GM18505 (cell line): ENCODE measurements around the gene BTRC.

Experiments used
- ATAC-seq: cut with Tn5 transposase; IDR thresholded peaks from one replicate; pipeline ENCODE4 v1.9.1; 2021; ENCODE audit not compliant: unreplicated experiment
- POLR2A ChIP-seq: IDR thresholded peaks from 4 replicates; pipeline ENCODE4 v1.6.1; 2011; ENCODE audit warnings: borderline replicate concordance; ENCODE audit not compliant: insufficient read depth, insufficient read length; ENCODE audit errors: extremely low read depth

The BTRC gene

DNA sequence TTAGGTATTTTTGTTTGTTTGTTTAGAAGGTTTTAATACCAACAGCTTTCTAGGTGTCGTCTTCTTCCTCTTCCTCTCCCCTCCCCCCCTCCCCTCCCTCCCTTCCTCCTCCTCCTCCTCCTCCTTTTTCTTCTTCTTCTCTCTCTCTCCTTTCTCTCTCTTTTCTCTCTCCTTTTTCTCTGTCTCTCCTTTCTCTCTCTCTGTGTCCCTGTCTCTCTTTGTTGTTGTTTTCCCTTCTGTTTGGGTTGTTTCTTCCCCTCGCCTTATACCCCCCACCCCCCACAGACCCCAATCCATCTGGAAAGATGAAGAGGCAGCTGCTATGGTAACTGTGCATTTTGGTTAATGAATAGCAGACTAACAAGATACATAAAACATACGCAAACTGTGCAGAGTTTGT is 75.5 kb downstream of the BTRC start:
- TF ChIP-seq POLR2A, result no peak
- no peak for ATAC-seq

DNA sequence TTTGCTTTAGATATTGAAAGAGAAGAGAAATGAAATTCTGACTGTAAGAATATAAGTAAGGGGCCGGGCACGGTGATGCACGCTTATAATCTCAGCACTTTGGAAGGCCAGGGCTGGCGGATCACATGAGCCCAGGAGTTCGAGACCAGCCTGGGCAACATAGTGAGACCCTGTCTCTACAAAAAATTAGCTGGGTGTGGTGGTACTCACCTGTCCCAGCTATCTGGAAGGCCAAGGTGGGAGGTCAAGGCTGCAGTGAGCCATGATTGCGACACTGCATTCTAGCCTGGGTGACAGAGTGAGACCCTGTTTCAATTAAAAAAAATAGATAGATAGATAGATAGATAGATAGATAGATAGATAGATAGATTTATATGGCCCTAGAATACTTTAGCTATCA is 82.3 kb downstream of the BTRC start:
- TF ChIP-seq POLR2A, result no peak
- ATAC-seq, result no peak

DNA sequence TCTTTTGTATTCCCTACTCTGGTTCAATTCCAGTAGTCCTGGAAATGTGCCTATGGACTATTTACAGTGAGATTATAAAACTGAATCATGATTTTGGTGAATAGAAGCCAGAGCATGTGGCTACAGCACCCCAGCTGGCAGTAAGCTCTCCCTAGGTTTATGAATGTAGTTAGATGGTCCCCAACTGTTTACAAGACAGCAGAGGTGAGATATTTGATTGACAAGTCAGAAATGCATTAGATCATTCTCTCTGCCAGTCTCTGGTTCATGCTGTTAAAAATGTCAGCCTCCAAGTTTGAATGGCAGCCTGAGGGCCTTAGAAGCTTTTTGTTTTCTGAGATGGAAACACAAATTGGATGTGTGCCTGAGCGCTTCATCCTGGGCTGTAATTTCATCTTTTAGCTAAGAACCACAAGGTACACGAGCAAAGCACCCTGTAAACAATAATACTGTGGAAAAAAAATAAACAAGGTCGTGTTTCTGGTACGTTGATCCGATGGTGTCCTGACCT is 85.0 kb downstream of the BTRC start:
- ATAC-seq, result no peak
- TF ChIP-seq POLR2A, result no peak

DNA sequence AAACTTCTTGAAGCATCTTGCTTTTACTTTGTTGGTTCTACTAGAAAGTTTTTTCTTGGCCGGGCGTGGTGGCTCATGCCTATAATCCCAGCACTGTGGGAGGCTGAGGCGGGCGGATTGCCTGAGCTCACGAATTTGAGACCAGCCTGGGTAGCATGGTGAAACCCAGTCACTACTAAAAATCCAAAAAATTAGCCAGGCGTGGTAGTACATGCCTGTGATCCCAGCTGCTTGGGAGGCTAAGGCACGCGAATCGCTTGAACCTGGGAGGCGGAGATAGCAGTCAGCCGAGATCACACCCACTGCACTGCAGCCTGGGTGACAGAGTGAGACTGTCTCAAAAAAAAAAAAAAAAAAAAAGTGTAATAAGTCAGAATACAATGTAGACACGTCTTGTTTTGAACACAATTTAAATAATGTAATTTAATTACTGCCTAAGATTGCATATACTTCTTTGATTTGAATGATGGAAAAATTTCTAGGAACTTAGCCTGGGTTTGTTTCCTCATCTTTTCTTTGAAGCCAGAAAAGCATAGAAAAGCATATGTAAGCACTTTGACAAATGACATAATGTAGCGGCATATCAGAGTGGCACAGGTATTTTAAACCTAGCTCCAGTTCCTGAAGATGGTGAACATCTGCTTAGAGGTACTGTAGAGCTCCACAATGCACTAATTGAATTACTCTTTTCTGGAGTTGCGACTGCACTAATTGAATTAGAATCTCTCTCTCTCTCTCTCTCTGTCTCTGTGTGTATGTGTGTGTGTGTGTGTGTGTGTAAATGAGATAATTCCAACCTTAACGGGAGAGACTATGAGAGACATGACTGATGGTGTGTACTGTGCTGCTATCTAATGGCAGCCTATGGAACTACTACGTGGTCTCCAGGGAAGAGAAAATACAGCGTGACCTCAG is 87.8 kb downstream of the BTRC start:
- no peak for ATAC-seq
- no peak for TF ChIP-seq POLR2A

DNA sequence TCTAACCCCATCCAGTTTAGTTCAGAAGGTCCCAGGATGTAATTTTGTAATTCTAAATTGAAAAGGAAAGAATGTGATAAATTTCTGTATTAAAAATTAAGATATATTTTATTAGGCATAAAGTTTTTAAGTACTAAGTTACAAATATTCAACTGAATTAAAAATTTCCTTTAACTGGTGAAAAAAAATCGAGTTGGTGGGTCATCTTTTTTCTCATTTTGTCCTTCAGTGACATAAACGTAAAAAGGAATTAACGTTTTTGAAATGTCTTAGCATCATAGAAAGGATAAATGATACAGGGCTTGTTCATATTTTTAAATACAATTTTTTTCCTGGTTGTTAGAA is 88.5 kb downstream of the BTRC start:
- no peak for TF ChIP-seq POLR2A
- ATAC-seq, result no peak

DNA sequence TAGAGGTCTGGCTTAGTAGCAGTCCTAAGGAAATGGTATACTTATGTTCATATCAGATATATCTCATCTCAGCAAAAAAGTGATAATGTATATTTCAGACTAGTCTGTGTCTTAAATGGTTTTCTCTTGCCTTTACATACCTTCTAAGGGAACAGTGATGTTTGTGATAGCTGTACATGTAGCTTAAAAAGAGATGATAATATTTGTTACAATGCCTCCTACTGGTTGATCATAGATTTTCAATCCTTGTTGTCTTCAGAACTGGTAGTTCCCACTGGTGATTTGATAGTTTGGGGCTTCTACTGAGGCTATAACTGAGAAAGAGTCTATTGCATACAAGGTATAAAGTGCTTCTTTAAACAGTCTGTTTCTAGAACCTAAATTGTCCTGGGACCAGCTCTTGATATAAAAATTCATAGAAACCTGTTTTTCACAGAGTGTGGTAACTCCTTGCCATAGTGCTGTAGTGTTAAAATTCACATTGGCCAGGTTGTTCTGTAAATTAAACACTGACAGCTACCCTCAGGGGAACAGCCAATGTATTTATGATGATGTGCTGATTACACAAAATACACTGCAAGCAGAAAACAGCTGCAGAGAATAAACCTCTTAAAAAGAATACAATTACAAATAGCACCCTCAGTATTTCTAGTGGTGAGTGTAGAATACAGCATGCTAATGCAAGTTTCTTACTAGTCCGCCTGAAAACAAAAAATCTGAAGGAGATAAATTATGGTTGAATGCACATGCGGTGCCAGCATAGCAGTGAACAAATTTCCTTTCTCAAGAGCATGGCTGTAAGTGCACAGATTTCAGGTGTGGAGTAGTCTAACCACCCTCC is 90.3 kb downstream of the BTRC start:
- no peak for ATAC-seq
- no peak for TF ChIP-seq POLR2A

DNA sequence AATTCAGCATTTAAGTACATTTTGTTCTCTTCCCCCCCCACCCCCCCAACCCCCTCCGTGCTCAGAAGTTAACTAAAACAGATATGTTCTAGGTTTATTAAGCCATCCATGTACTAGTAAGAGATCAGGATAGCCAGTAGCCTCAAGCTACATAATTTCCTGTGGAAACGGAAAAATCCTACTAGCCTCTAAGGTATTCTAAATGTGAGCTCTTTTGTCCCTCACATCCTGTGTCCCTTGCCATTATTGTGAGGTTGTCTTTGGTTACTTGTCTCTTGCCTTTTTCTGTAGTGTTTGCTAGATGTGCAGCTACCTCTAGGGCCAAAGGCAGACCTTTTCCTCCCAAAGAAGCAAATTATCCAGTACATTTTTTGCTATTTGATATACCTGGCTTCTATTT is 92.1 kb downstream of the BTRC start:
- ATAC-seq, result no peak
- no peak for TF ChIP-seq POLR2A

DNA sequence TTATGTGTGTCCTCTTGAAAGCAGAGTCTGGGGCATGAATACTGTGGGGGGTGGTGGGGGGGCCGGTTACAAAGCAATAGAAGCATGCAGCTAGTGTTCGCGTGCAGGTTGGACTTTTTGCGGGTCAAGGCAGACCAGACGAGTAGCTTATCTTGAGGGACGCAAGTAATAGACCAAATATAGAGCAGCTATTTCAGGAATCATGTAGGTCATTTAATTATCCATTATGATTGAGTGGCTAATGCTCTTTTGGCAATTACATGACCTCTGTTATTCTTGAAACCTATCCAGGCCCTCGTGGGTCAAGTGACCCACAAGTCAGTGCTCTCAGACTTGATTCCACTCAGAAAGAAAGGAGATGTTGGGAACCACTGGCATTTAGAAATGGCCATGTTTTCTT is 93.0 kb downstream of the BTRC start:
- no peak for ATAC-seq

DNA sequence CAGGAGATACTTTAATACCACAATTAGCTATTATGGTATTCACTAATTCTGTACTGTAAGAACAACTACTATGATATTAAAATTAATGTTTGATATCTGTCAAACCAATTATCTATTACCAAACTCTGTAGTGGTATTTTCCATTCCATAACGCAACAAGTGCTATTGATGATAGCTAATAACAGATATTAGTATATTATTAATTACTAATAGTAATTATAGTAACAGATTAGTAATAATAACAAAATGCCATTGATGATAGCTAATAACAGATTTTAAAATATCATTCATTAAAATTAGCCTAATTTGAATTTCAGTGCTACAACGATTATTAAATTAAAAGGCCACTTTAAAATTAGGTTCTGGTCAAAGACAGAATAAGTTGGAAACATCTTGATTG is 93.5 kb downstream of the BTRC start:
- no peak for ATAC-seq
- TF ChIP-seq POLR2A, result no peak

More for the DNA sequence above, 93.0 kb downstream of the BTRC start:
- no peak for TF ChIP-seq POLR2A

DNA sequence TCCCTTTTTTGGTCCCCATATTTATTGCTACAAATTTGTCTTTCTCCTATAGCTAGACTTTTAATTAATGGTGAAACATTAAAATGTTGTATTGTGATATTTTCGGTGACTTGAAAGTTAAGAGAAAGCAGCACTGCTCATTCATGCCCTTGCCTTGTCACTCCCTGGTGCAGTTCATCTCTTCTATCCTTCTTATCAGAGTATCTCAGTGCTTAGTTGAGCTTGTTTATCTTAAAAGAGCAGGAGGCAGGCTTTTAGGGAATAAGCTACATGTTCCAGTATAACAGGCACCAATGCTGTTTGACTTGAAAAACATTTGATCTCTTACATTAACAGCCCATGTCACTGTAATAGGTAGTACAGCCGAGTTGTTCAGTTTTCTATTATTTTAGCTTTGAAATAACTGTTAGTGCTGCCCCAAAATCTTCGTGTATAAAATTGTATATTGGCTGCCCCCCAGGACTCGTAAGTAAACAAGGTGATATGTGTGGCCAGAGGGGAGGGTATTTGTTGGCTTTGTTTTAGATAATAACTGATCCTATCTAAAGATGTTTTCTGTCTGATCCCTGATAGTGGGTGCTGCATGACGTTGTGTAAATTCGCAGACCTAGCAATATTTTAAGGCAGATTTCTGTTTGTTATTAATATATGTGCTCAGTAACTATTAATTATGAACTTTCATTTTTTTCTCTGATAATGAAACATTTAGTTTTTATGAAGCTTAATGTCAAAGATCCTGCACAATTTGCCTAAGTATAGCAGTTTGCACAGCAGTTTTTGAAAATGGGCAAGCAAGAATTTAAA is 96.5 kb downstream of the BTRC start:
- no peak for ATAC-seq
- no peak for TF ChIP-seq POLR2A

DNA sequence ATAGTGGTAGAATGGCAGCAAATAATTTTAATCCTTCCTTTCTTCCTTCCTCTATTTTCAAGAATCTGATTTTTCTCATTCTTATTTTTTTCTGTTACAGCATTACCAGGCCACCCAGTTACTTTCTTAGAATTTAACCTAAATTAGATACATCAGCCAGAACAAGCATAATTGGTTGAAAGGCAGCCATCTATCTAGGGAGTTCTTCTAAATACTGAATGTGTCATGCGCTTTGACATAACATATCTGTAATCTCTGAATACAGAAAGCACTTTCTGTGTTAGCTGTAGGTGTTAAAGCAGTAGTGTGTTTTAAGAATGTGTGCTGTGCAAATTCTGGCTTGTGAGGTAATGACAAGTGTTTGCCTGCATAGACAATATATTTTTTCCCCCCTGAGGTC is 97.3 kb downstream of the BTRC start:
- TF ChIP-seq POLR2A, result no peak
- ATAC-seq, result no peak

DNA sequence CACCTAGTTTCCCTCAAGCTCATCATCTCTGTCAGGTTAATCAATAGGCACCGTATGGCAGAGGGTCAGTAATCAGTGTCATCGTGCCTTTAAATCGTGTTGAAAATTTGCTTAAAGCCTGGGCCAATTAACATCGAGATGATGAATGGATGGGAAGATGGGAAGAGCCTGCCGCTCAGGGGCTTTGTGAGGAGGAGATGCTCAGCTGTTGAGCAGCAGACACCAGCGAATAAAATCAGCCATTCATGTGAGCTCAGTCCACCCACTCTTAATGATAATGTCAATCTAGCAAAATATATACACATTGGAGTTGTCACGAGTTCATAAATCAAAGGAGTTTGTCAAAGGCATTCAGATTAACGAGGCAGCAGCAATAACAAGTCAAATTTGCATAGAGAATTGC is 97.7 kb downstream of the BTRC start:
- ATAC-seq, result no peak
- no peak for TF ChIP-seq POLR2A

DNA sequence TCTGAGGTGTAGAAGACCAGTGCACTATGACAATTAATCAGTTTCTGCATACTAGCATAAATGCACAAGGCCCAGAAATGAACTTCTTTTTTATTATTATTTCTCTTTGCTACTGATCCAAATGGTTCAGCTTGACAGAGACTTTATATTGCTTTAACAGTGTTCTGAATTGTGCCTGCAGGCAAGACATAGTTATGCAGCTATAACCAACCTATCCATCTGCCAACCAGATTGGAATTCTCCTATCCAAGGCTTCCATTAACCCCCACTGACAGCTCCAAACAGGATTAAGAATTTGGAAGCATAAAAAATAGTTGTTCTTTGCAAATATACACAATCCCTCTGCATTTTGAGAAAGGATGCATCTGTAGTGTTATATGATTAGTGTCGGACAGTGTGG is 98.2 kb downstream of the BTRC start:
- ATAC-seq, result no peak
- TF ChIP-seq POLR2A, result no peak
